BLaER1 treated with 17β-estradiol and CSF1 and Interleukin-3, amounts not matched to agents 10 nM and 100 nM (cell line): Measurements from ENCODE around the gene LMLN.
"Not testable (repeated sequence)": the region's sequence is repeated elsewhere in the genome, so short reads cannot be mapped to it uniquely, and the experiment has no call there.

ENCODE experiments used
- H3K27ac ChIP-seq, 11 experiments: shearing (Covaris generic); formaldehyde crosslinking; 2 replicates each; pipeline ENCODE4 v1.8.1; 2022
- H3K27me3 ChIP-seq, 11 experiments: shearing (Covaris generic); formaldehyde crosslinking; 2 replicates each; pipeline ENCODE4 v1.8.1; 2022
- H3K36me3 ChIP-seq, 11 experiments: shearing (Covaris generic); formaldehyde crosslinking; 2 replicates each; pipeline ENCODE4 v1.8.1; 2022
- H3K4me1 ChIP-seq, 10 experiments: shearing (Covaris generic); formaldehyde crosslinking; 2 replicates each; pipeline ENCODE4 v1.8.1; 2022
- H3K4me2 ChIP-seq, 11 experiments: shearing (Covaris generic); formaldehyde crosslinking; 2 replicates each; pipeline ENCODE4 v1.8.1; 2022
- H3K4me3 ChIP-seq, 10 experiments: shearing (Covaris generic); formaldehyde crosslinking; 2 replicates each; pipeline ENCODE4 v1.8.1; 2022
- H3K9ac ChIP-seq, 11 experiments: shearing (Covaris generic); formaldehyde crosslinking; 2 replicates each; pipeline ENCODE4 v1.8.1; 2022
- H3K9me3 ChIP-seq, 11 experiments: shearing (Covaris generic); formaldehyde crosslinking; replicated peaks in 1 of 11; 2 replicates each; pipeline ENCODE4 v1.8.1; 2022
- H4K20me1 ChIP-seq, 11 experiments: shearing (Covaris generic); formaldehyde crosslinking; 2 replicates each; pipeline ENCODE4 v1.8.1; 2022
- Cebpa-rat ChIP-seq, 11 experiments: shearing (Covaris generic); IDR thresholded peaks; 2 replicates each; pipeline ENCODE4 v1.8.1; 2022

Gene LMLN

DNA sequence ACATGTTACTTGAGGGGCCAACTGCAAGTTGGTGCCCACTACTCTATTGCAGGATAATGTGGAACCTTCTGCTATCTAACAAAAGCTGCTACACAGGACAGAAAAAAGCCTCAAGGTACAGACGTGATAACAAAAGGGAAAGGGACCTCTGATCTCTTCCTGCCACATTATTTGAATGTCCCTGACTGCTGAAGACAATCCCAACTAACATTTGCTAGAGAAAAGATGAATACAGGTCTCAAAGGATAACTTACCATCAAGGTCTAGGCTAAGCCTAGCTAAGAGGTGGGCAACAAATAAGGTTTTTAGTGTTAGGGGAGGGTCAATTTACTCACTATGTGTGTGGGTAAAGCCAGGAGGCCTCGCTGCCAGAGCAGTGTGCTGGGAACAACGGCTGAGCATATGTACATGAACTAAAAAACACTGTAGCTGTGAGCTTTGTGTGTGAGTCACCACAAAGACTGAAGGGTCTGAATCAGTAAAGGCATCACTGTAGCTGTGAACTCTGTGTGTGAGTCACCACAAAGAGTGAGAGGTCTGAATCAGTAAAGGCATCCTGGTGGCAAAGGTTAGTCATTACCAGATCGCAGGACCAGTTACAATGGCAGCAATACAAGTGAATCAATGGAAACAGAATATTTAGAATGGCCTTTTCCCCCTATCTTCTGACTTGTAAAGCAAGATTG is 111.7 kb downstream of the LMLN start:
- no peaks in the 10 kb centered on the region for H3K9me3 ChIP-seq
- no peak overlapping the region for H3K4me3 ChIP-seq
- H3K4me2 ChIP-seq, result peak overlapping the region in 4 of 11 experiments; percentile 0 to 45 (median 33); a peak in 5 of 22 replicates
- H3K4me1 ChIP-seq, result peaks cover 0 to 19% (median 5%) of the 10 kb centered on the region in 10 experiments; a peak in 11 of 20 replicates
- no peak for TF ChIP-seq Cebpa-rat (IDR thresholded peaks at IDR 0.05)
- H4K20me1 ChIP-seq, result no peaks in the 10 kb centered on the region
- peak overlapping the region in 2 of 11 experiments; percentile 53 to 55; a peak in 4 of 22 replicates for H3K27ac ChIP-seq
- no peak overlapping the region; a peak in 1 of 22 replicates for H3K9ac ChIP-seq
- H3K36me3 ChIP-seq, result peaks cover 0 to 40% (median 9%) of the 10 kb centered on the region in 11 experiments; a peak in 9 of 22 replicates
- no peaks in the 10 kb centered on the region for H3K27me3 ChIP-seq

DNA sequence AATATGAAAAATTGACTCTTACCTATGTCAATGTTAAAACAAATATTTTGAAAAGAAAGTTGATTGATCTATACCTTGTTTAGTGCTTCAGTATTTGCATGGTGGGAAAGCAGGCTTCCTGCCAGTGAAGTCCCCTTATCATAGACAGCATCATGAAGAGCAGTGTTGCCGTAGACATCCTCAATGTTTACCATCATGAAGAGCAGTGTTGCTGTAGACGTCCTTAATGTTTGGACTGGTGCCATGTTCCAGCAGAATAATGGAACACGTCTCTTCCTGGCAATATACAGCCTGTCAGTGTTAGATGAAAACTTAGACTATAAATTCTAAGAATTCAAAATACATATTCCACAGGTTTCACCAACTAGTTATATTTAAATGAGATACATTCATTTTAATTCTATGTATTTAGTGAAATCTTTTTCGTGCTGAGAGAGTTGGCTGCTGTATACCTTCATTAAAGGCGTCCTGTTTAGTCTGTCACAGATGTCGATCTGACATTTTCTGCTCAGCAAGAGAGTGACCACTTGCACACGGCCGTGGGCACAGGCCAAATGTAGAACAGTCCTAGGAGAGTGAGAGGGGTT is 116.8 kb downstream of the LMLN start:
- H3K27me3 ChIP-seq, result peaks cover 7 to 10% (median 8%) of the 10 kb centered on the region in 11 experiments; a peak in 21 of 22 replicates
- no peak overlapping the region for H3K27ac ChIP-seq
- H3K4me1 ChIP-seq, result peaks cover 14 to 23% (median 18%) of the 10 kb centered on the region in 10 experiments

DNA sequence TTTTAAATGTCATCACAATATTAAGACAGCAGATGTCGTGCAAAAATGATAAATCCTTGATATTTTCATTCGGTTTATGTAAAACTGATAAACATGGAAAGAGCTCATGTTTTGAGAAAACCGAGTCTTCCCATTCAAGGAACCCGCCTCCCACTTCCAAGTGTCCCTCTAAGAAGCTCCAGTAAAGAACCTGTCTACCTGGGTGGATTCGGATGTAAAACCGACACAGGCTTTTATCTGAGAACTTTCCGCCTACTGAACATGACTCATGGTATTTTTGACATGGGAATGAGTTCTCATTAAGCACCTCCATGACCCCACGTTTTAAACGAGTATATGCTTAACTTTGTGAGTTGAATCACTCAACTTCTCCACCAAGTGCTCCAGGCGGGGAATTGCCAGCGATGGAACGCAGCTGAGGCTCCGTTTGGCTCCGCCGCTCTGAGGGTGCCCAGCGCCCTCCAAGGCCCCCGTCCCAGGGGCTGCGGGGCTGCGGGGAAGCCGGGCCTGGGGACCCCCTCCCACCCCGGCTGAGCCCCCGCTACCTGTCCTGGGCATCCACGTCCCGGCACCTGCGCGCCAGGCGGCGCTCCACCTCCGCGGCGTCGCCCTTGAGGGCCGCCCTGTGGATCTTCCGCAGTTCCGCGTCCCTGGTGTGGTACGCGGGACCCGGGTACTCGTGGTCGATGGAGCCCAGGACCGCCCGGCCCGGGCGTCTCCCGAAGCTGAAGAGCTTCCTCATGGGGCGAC is 119.9 kb downstream of the LMLN start:
- Histone ChIP-seq H3K4me2 (peak overlapping the region; percentile 91 to 99 (median 96)), H3K4me1 (peaks cover 13 to 20% (median 18%) of the 10 kb centered on the region in 10 experiments), H3K27me3 (peaks cover 8 to 13% (median 11%) of the 10 kb centered on the region in 11 experiments; a peak in 21 of 22 replicates), H3K36me3 (peaks cover 0 to 10% (median 0%) of the 10 kb centered on the region in 11 experiments; a peak in 3 of 22 replicates), H3K27ac (peak overlapping the region; percentile 69 to 91 (median 85)), H3K9ac (peak overlapping the region; percentile 78 to 91 (median 85)), H3K4me3 (peak overlapping the region; percentile 65 to 81 (median 76)), H3K9me3 (no peaks in the 10 kb centered on the region), H4K20me1 (peaks cover 0 to 9% (median 0%) of the 10 kb centered on the region in 11 experiments; a peak in 8 of 22 replicates)
- TF ChIP-seq Cebpa-rat (IDR thresholded peaks at IDR 0.05), result no peak

More for the DNA sequence above, 116.8 kb downstream of the LMLN start:
- no peak overlapping the region for H3K4me2 ChIP-seq
- H3K4me3 ChIP-seq, result no peak overlapping the region
- H3K9ac ChIP-seq, result no peak overlapping the region
- TF ChIP-seq Cebpa-rat (IDR thresholded peaks at IDR 0.05), result no peak
- H4K20me1 ChIP-seq, result peaks cover 0 to 9% (median 0%) of the 10 kb centered on the region in 11 experiments; a peak in 8 of 22 replicates
- H3K36me3 ChIP-seq, result peaks cover 0 to 29% (median 0%) of the 10 kb centered on the region in 11 experiments; a peak in 9 of 22 replicates
- H3K9me3 ChIP-seq, result no peaks in the 10 kb centered on the region

DNA sequence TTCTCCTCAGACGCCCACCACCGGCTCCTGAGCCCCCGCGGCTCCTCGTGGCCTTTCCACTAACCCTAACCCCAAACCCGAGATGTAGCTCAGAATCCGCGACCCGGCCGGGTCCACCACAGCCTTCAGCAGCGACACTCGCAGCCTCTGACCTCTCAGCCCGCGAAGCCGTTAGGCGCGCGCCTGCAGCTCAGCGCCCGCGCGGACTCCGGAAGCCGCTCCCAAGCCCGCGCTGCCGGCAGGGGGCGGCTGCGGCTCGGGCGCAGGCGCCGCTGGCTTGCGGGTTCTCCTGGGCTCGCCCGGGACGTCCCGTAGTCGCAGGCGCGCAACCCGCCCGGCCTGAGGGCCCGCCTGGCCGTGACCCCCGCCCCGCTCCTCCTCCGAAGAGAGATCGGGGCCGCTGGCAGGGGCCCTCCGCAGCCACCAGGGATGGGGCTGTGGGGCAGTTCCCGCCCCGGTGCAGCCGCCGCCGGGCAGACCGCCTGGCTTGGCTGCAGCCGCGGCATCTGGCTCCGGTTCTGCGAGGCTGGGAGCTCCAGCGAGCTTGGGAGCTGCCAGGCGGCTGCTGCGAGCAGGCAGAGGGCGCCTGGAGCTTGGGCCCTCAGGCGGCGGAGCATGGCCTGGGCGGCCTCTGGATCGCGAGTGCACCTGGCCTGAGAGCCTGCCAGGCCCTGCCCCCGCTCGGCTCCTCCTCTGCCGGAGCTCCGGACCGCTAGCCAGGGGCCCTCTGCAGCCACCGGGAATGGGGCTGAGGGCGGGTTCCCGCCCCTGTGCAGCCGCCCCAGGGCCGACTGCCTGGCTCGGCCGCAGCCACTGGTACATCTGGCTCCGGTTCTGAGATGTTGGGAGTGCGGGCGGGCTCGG is 120.7 kb downstream of the LMLN start:
- Histone ChIP-seq H3K4me3 (peak overlapping the region; percentile 65 to 81 (median 76)), H3K36me3 (peaks cover 0 to 10% (median 0%) of the 10 kb centered on the region in 11 experiments; a peak in 1 of 22 replicates), H4K20me1 (peaks cover 0 to 9% (median 0%) of the 10 kb centered on the region in 11 experiments; a peak in 8 of 22 replicates), H3K9ac (peak overlapping the region; percentile 78 to 91 (median 85)), H3K27me3 (peaks cover 8 to 13% (median 11%) of the 10 kb centered on the region in 11 experiments; a peak in 21 of 22 replicates), H3K4me2 (peak overlapping the region; percentile 91 to 99 (median 96)), H3K9me3 (no peaks in the 10 kb centered on the region), H3K4me1 (peaks cover 13 to 20% (median 18%) of the 10 kb centered on the region in 10 experiments), H3K27ac (peak overlapping the region; percentile 69 to 91 (median 85))
- TF ChIP-seq Cebpa-rat (IDR thresholded peaks at IDR 0.05), result no peak

DNA sequence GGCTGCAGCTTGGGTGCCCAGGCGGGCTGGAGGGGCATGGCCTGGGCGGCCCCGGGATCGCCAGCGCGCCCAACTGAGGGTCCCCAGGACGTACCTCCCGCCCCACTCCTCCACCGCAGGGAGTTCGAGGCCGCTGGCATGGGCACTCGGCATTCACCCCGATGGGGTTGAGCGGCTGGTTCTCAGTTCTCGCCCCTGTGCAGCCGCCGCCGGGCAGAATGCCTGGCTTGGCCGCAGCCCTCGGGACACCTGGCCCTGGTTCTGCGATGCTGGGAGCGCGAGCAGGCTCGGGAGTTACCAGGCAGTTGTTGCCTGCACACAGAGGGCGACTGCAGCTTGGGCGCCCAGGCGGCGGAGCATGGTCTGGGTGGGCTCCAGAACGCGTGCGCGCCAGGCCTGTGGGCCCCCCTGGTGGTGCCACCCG is 121.4 kb downstream of the LMLN start:
- Histone ChIP-seq H3K9ac (peak overlapping the region; percentile 78 to 91 (median 85)), H3K4me2 (peak overlapping the region; percentile 91 to 99 (median 96))

DNA sequence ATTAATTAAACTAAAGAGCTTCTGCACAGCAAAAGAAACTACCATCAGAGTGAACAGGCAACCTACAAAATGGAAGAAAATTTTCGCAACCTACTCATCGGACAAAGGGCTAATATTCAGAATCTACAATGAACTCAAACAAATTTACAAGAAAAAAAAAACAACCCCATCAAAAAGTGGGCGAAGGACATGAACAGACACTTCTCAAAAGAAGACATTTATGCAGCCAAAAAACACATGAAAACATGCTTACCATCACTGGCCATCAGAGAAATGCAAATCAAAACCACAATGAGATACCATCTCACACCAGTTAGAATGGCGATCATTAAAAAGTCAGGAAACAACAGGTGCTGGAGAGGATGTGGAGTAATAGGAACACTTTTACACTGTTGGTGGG is 122.2 kb downstream of the LMLN start:
- H3K9me3 ChIP-seq, H3K4me2 ChIP-seq, H4K20me1 ChIP-seq, H3K4me3 ChIP-seq, H3K27ac ChIP-seq, H3K36me3 ChIP-seq, H3K9ac ChIP-seq: not testable (repeated sequence)
- H3K4me1 ChIP-seq, result peaks cover 13 to 20% (median 18%) of the 10 kb centered on the region in 10 experiments
- H3K27me3 ChIP-seq, result peaks cover 8 to 13% (median 11%) of the 10 kb centered on the region in 11 experiments; a peak in 21 of 22 replicates

More for the DNA sequence above, 121.4 kb downstream of the LMLN start:
- Histone ChIP-seq H3K9me3 (no peaks in the 10 kb centered on the region), H3K36me3 (0 out of 22 replicates have a peak, but pooled peaks cover 0 to 9% (median 0%) of the 10 kb centered on the region in 11 experiments), H3K27ac (peak overlapping the region in 7 of 11 experiments; percentile 82 to 91 (median 87); a peak in 11 of 22 replicates), H3K4me1 (peaks cover 13 to 20% (median 18%) of the 10 kb centered on the region in 10 experiments), H4K20me1 (peaks cover 0 to 9% (median 0%) of the 10 kb centered on the region in 11 experiments; a peak in 8 of 22 replicates), H3K4me3 (peak overlapping the region; percentile 65 to 81 (median 76)), H3K27me3 (peaks cover 8 to 13% (median 11%) of the 10 kb centered on the region in 11 experiments; a peak in 21 of 22 replicates)
- TF ChIP-seq Cebpa-rat (IDR thresholded peaks at IDR 0.05), result no peak

DNA sequence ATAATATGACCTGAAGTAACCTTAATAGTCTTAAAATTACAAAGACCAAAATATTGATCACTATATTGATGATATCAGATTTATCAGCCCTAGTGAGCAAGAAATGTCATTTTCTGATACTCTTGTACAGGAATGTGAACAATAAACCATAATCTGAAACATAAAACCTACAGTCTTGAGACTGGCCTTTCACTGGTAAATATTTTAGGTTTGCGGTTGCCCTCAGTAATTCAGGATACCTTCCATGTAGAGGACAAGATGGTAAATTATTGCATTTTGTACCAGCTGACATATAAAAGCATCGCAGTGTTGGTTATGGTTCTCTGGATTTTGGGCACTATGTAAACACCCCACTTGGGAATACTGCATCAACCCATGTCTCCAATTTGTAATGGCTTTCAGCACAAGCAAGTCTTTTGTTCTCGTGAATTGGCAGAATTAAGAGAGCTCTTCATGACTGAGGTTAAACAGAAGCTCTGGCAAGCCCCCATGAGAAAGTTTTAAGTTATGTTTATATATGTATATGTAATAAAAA is 128.5 kb downstream of the LMLN start:
- no peaks in the 10 kb centered on the region for H4K20me1 ChIP-seq
- TF ChIP-seq Cebpa-rat (IDR thresholded peaks at IDR 0.05), result no peak
- no peaks in the 10 kb centered on the region for H3K27me3 ChIP-seq
- no peak overlapping the region for H3K4me3 ChIP-seq
- H3K9me3 ChIP-seq, result peaks cover 10 to 13% (median 12%) of the 10 kb centered on the region in 11 experiments
- H3K36me3 ChIP-seq, result no peaks in the 10 kb centered on the region; a peak in 2 of 22 replicates
- no peak overlapping the region for H3K9ac ChIP-seq
- H3K27ac ChIP-seq, result no peak overlapping the region
- no peak overlapping the region for H3K4me2 ChIP-seq
- H3K4me1 ChIP-seq, result no peaks in the 10 kb centered on the region
